ENCODE measurements around the gene MUC5AC. TPM values are rescaled to one million over a fixed set of nuclear protein-coding genes. Genes with fewer than 3 reads are reported as not detected.

The MUC5AC gene
- polyA plus RNA-seq, 1 donor from 2014 or later: not detected

DNA sequence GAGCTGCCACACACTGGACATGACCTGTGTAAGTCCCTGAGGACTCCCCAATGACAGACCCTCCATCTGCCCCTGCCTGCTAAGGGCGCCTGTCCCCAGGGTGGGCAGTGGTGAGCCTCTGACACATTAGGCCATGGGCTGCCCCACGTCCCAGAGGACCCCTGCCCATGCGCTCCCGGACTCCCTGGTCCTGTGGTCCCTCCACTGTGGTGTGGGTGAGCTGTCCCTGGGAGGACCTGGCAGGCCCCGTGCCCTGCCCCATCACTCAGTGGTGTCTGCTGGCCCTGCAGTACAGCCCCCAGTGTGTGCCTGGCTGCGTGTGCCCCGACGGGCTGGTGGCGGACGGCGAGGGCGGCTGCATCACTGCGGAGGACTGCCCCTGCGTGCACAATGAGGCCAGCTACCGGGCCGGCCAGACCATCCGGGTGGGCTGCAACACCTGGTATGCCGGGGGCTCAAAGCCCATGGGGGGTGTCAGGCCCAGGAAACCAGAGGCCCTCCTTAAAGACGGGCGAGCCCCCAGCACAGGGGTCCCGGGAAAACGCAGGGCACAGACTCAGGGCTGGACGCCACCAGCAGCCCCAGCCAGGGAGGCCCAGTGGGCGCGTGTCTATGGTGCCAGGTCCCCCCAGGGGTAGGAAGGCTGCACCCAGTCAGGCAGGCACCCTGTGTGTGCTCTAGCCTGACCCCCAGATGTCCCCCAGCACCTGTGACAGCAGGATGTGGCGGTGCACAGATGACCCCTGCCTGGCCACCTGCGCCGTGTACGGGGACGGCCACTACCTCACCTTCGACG is 18.7 kb downstream of the MUC5AC start:
- Histone ChIP-seq H3K9me2 (ENCODE audit: insufficient read depth, low read length) (no peaks in the 10 kb centered on the region), H3K27me3 (ENCODE audit: insufficient read depth, low read depth, low read length) (no peaks in the 10 kb centered on the region), H3F3A (ENCODE audit: insufficient read depth, low read length, poor library complexity, severe bottlenecking) (no peaks in the 10 kb centered on the region), H2AFZ (ENCODE audit: low read depth, low read length) (no peak overlapping the region), H3K9ac (ENCODE audit: low read length) (no peak overlapping the region), H3K9me3 (ENCODE audit: low read length) (no peaks in the 10 kb centered on the region), H3K4me2 (ENCODE audit: low read length) (no peak overlapping the region), H4K20me1 (ENCODE audit: insufficient read depth) (no peaks in the 10 kb centered on the region), H3K4me3 (ENCODE audit: low read length) (no peak overlapping the region), H3K27ac (ENCODE audit: low read length) (no peak overlapping the region), H3K36me3 (ENCODE audit: insufficient read depth, low read length) (no peaks in the 10 kb centered on the region), H3K79me2 (replicated peaks; ENCODE audit: insufficient read depth, low read length) (no peaks in the 10 kb centered on the region)
- TF ChIP-seq, protein P1, sequence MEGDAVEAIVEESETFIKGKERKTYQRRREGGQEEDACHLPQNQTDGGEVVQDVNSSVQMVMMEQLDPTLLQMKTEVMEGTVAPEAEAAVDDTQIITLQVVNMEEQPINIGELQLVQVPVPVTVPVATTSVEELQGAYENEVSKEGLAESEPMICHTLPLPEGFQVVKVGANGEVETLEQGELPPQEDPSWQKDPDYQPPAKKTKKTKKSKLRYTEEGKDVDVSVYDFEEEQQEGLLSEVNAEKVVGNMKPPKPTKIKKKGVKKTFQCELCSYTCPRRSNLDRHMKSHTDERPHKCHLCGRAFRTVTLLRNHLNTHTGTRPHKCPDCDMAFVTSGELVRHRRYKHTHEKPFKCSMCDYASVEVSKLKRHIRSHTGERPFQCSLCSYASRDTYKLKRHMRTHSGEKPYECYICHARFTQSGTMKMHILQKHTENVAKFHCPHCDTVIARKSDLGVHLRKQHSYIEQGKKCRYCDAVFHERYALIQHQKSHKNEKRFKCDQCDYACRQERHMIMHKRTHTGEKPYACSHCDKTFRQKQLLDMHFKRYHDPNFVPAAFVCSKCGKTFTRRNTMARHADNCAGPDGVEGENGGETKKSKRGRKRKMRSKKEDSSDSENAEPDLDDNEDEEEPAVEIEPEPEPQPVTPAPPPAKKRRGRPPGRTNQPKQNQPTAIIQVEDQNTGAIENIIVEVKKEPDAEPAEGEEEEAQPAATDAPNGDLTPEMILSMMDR (IDR thresholded peaks at IDR 0.05; ENCODE audit: poor library complexity, severe bottlenecking): no peak
- no peak for TF ChIP-seq MXI1 (conservative IDR thresholded peaks at IDR 0.05; ENCODE audit: poor library complexity, severe bottlenecking)
- no peak for TF ChIP-seq RAD21 (conservative IDR thresholded peaks at IDR 0.05)
- TF ChIP-seq EP300 (conservative IDR thresholded peaks at IDR 0.05; ENCODE audit: poor library complexity, severe bottlenecking): no peak
- no peak for TF ChIP-seq EZH2 (IDR thresholded peaks at IDR 0.05; ENCODE audit: borderline replicate concordance, insufficient read depth, low read length, poor library complexity, severe bottlenecking)
- TF ChIP-seq, protein P2, sequence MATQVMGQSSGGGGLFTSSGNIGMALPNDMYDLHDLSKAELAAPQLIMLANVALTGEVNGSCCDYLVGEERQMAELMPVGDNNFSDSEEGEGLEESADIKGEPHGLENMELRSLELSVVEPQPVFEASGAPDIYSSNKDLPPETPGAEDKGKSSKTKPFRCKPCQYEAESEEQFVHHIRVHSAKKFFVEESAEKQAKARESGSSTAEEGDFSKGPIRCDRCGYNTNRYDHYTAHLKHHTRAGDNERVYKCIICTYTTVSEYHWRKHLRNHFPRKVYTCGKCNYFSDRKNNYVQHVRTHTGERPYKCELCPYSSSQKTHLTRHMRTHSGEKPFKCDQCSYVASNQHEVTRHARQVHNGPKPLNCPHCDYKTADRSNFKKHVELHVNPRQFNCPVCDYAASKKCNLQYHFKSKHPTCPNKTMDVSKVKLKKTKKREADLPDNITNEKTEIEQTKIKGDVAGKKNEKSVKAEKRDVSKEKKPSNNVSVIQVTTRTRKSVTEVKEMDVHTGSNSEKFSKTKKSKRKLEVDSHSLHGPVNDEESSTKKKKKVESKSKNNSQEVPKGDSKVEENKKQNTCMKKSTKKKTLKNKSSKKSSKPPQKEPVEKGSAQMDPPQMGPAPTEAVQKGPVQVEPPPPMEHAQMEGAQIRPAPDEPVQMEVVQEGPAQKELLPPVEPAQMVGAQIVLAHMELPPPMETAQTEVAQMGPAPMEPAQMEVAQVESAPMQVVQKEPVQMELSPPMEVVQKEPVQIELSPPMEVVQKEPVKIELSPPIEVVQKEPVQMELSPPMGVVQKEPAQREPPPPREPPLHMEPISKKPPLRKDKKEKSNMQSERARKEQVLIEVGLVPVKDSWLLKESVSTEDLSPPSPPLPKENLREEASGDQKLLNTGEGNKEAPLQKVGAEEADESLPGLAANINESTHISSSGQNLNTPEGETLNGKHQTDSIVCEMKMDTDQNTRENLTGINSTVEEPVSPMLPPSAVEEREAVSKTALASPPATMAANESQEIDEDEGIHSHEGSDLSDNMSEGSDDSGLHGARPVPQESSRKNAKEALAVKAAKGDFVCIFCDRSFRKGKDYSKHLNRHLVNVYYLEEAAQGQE (IDR thresholded peaks at IDR 0.05; ENCODE audit: borderline replicate concordance): no peak
- TF ChIP-seq TAF1 (IDR thresholded peaks at IDR 0.05; ENCODE audit: low read depth): no peak
- no peak for TF ChIP-seq POLR2AphosphoS5 (IDR thresholded peaks at IDR 0.05)
- no peak for TF ChIP-seq SMC3 (conservative IDR thresholded peaks at IDR 0.05; ENCODE audit: poor library complexity)

DNA sequence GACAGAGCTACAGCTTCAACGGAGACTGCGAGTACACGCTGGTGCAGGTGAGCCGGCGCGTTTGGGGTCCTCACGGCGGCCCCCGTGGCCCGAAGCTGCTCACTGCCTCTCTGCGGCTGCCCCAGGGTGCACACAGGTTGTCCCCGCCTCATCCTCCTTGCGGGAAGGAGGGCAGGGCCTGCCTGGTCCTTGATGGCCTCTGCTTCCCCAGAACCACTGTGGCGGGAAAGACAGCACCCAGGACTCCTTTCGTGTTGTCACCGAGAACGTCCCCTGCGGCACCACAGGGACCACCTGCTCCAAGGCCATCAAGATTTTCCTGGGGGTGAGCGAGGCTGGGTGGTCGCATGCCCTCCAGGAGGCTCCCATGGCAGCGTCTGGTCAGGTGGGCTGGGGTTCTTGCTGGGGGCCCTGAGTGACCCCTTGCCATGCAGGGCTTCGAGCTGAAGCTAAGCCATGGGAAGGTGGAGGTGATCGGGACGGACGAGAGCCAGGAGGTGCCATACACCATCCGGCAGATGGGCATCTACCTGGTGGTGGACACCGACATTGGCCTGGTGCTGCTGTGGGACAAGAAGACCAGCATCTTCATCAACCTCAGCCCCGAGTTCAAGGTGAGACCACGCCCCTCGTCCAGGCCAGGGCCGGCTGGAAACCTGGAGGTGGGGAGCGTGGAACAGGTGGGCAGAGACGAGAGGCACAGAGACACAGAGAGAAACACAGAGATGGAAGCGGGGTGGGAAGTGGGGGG is 19.4 kb downstream of the MUC5AC start:
- Histone ChIP-seq H4K20me1 (ENCODE audit: insufficient read depth) (no peaks in the 10 kb centered on the region), H3K9ac (ENCODE audit: low read length) (no peak overlapping the region), H3K27ac (ENCODE audit: low read length) (no peak overlapping the region), H3K36me3 (ENCODE audit: insufficient read depth, low read length) (no peaks in the 10 kb centered on the region), H3K4me2 (ENCODE audit: low read length) (no peak overlapping the region), H2AFZ (ENCODE audit: low read depth, low read length) (no peak overlapping the region), H3K9me2 (ENCODE audit: insufficient read depth, low read length) (no peaks in the 10 kb centered on the region), H3K79me2 (replicated peaks; ENCODE audit: insufficient read depth, low read length) (no peaks in the 10 kb centered on the region), H3K4me3 (ENCODE audit: low read length) (no peak overlapping the region), H3F3A (ENCODE audit: insufficient read depth, low read length, poor library complexity, severe bottlenecking) (no peaks in the 10 kb centered on the region), H3K27me3 (ENCODE audit: insufficient read depth, low read depth, low read length) (no peaks in the 10 kb centered on the region), H3K9me3 (ENCODE audit: low read length) (no peaks in the 10 kb centered on the region)
- TF ChIP-seq SMC3 (conservative IDR thresholded peaks at IDR 0.05; ENCODE audit: poor library complexity) (no peak), TAF1 (IDR thresholded peaks at IDR 0.05; ENCODE audit: low read depth) (no peak), EZH2 (IDR thresholded peaks at IDR 0.05; ENCODE audit: borderline replicate concordance, insufficient read depth, low read length, poor library complexity, severe bottlenecking) (no peak), RAD21 (conservative IDR thresholded peaks at IDR 0.05) (no peak), EP300 (conservative IDR thresholded peaks at IDR 0.05; ENCODE audit: poor library complexity, severe bottlenecking) (no peak), POLR2AphosphoS5 (IDR thresholded peaks at IDR 0.05) (no peak), MXI1 (conservative IDR thresholded peaks at IDR 0.05; ENCODE audit: poor library complexity, severe bottlenecking) (no peak)
- TF ChIP-seq, protein P1 (IDR thresholded peaks at IDR 0.05; ENCODE audit: poor library complexity, severe bottlenecking): no peak
- TF ChIP-seq, protein P2 (IDR thresholded peaks at IDR 0.05; ENCODE audit: borderline replicate concordance): no peak
